Measurements from ENCODE around the gene MEGF6. TPM values are rescaled to one million over a fixed set of nuclear protein-coding genes. Genes with fewer than 3 reads are reported as not detected.

MEGF6 gene
- polyA plus RNA-seq, 1 donor (not counting 4 experiments of a cell fraction or from before 2014, with no cell fraction given): 0.24 TPM

DNA sequence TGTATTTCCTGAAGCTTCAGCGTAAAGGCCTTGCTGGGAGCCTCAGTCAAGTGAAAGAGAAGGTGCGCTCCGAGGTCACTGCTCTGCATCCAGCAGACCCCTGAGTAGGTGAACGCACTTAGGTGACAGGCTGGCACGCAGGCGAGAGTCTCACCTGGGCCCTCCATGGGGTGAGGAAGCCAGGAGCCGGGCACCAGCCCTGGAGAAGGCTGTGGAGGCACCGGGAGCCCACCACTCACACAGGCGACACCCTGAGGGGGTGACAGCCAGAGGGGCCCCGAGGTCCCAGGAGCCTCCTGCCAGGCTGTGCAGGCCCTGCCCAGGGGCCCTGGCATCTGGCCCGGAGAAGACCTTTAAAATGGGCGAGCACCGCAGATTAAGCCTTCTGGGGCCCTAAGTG is 89.2 kb downstream of the MEGF6 start:
- Histone ChIP-seq H3K9me1 (ENCODE audit: control insufficient read depth, extremely low read depth, insufficient read depth, low read length) (no peaks in the 10 kb centered on the region), H3K4me1 (ENCODE audit: control insufficient read depth, extremely low read depth, insufficient read depth, low read length) (no peaks in the 10 kb centered on the region), H3K79me2 (ENCODE audit: control insufficient read depth, insufficient read depth, low read length) (no peaks in the 10 kb centered on the region), H4K20me1 (ENCODE audit: control insufficient read depth, extremely low read depth, insufficient read depth, low read length) (no peaks in the 10 kb centered on the region), H2AFZ (ENCODE audit: control insufficient read depth, low read length) (no peak overlapping the region), H3K9me3 (ENCODE audit: control insufficient read depth, low read depth, low read length) (no peaks in the 10 kb centered on the region), H3K27me3 (ENCODE audit: control insufficient read depth, extremely low read depth, insufficient read depth, low read length) (no peaks in the 10 kb centered on the region), H3K9ac (ENCODE audit: control insufficient read depth, extremely low read depth, insufficient read depth, low read length) (no peak overlapping the region), H3K4me2 (ENCODE audit: control insufficient read depth, extremely low read depth, insufficient read depth, low read depth, low read length) (no peak overlapping the region), H3K36me3 (ENCODE audit: control insufficient read depth in 2 of 2, extremely low read depth in 1 of 2, insufficient read depth in 2 of 2, low read length in 2 of 2) (no peaks in the 10 kb centered on the region), H3K4me3 (ENCODE audit: control insufficient read depth in 2 of 3, extremely low read depth in 1 of 3, insufficient read depth in 2 of 3, low read depth in 1 of 3, low read length in 3 of 3) (no peak overlapping the region), H3K27ac (ENCODE audit: control insufficient read depth, insufficient read depth, low read length) (no peak overlapping the region)
- no peak for TF ChIP-seq EZH2 (IDR thresholded peaks at IDR 0.05; ENCODE audit: low read length)
- no peak for TF ChIP-seq CTCF (optimal IDR thresholded peaks at IDR 0.05 in 1 of 3, IDR thresholded peaks at IDR 0.05 in 1 of 3, conservative IDR thresholded peaks at IDR 0.05 in 1 of 3; ENCODE audit: extremely low read depth in 1 of 3, insufficient read depth in 2 of 3, low read length in 3 of 3)
- FAIRE-seq: no peak
- dilution Hi-C loops (cut with MboI; ENCODE audit: extremely low pct_ligation_motif_present, low sequenced_read_pairs): no loop called here
- DNase-seq (ENCODE audit: low read depth, low spot score): no peak

GRCh38 chr1:3521426-3521825 is 89.9 kb downstream of the MEGF6 start:
- Histone ChIP-seq H3K79me2 (ENCODE audit: control insufficient read depth, insufficient read depth, low read length) (no peaks in the 10 kb centered on the region), H4K20me1 (ENCODE audit: control insufficient read depth, extremely low read depth, insufficient read depth, low read length) (no peaks in the 10 kb centered on the region), H3K9me1 (ENCODE audit: control insufficient read depth, extremely low read depth, insufficient read depth, low read length) (no peaks in the 10 kb centered on the region), H2AFZ (ENCODE audit: control insufficient read depth, low read length) (no peak overlapping the region), H3K4me3 (ENCODE audit: control insufficient read depth in 2 of 3, extremely low read depth in 1 of 3, insufficient read depth in 2 of 3, low read depth in 1 of 3, low read length in 3 of 3) (no peak overlapping the region), H3K4me1 (ENCODE audit: control insufficient read depth, extremely low read depth, insufficient read depth, low read length) (no peaks in the 10 kb centered on the region), H3K4me2 (ENCODE audit: control insufficient read depth, extremely low read depth, insufficient read depth, low read depth, low read length) (no peak overlapping the region), H3K9me3 (ENCODE audit: control insufficient read depth, low read depth, low read length) (no peaks in the 10 kb centered on the region), H3K27me3 (ENCODE audit: control insufficient read depth, extremely low read depth, insufficient read depth, low read length) (no peaks in the 10 kb centered on the region), H3K36me3 (ENCODE audit: control insufficient read depth in 2 of 2, extremely low read depth in 1 of 2, insufficient read depth in 2 of 2, low read length in 2 of 2) (no peaks in the 10 kb centered on the region), H3K27ac (ENCODE audit: control insufficient read depth, insufficient read depth, low read length) (no peak overlapping the region), H3K9ac (ENCODE audit: control insufficient read depth, extremely low read depth, insufficient read depth, low read length) (no peak overlapping the region)
- FAIRE-seq (no peak), DNase-seq (ENCODE audit: low read depth, low spot score) (no peak)
- no peak for TF ChIP-seq EZH2 (IDR thresholded peaks at IDR 0.05; ENCODE audit: low read length)
- no peak for TF ChIP-seq CTCF (optimal IDR thresholded peaks at IDR 0.05 in 1 of 3, IDR thresholded peaks at IDR 0.05 in 1 of 3, conservative IDR thresholded peaks at IDR 0.05 in 1 of 3; ENCODE audit: extremely low read depth in 1 of 3, insufficient read depth in 2 of 3, low read length in 3 of 3)
- dilution Hi-C loops (cut with MboI; ENCODE audit: extremely low pct_ligation_motif_present, low sequenced_read_pairs): no loop called here
